ENCODE results near the gene ZNF474.

DNA sequence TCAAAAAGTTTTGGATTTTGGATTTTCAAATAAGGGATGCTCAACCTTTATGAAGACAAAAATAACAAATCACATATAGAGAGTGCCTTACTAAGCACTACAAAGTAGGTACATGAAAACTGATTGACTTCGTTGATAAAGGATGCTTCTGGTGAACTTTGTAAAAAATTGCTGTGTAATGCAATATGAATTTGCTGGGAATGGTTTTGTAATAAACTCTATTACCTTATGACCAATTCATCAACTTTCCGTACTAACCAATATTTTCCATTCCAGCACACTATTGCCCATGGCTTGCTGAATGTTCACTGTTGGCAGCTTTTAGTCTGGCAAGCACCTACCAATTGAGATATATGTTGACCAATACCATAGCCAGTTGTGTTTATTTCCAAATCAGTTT lies 23.4 kb upstream of the ZNF474 start:
- no peak for TF ChIP-seq CTCF (IDR thresholded peaks at IDR 0.05; ENCODE audit: insufficient read depth, low read depth, low read length)
- no peak for TF ChIP-seq EZH2 (IDR thresholded peaks at IDR 0.05; ENCODE audit: insufficient read depth, low read length)

Data from astrocyte (in vitro differentiated cells and primary cell).